ENCODE results near the gene CFAP299.

Gene CFAP299

GRCh38 chr4:80532674-80533333, 197.3 kb downstream of the CFAP299 start:
- no peak for DNase-seq

- DNase-seq, result no peak
Measured at GRCh38 chr4:80535551-80535950, 200.0 kb downstream of the CFAP299 start.

GRCh38 chr4:80538276-80538926, 202.9 kb downstream of the CFAP299 start:
- DNase-seq, result no peak

- no peak for DNase-seq
Measured at GRCh38 chr4:80539190-80539589, 203.7 kb downstream of the CFAP299 start.

- no peak for DNase-seq
Measured at GRCh38 chr4:80540349-80540748, 204.8 kb downstream of the CFAP299 start.

GRCh38 chr4:80540785-80541469, 205.4 kb downstream of the CFAP299 start:
- DNase-seq, result no peak

- DNase-seq, result no peak
Measured at GRCh38 chr4:80542747-80543146, 207.2 kb downstream of the CFAP299 start.

- DNase-seq, result no peak
Measured at GRCh38 chr4:80560337-80560736, 224.8 kb downstream of the CFAP299 start.

GRCh38 chr4:80566203-80566872, 230.8 kb downstream of the CFAP299 start:
- peak; percentile 87 for DNase-seq

- DNase-seq, result peak; percentile 54
Measured at GRCh38 chr4:80568891-80569290, 233.4 kb downstream of the CFAP299 start.

GRCh38 chr4:80576796-80577195, 241.3 kb downstream of the CFAP299 start:
- DNase-seq, result no peak

- DNase-seq, result no peak
Measured at GRCh38 chr4:80578001-80578400, 242.5 kb downstream of the CFAP299 start.

- DNase-seq, result no peak
Measured at GRCh38 chr4:80585542-80585941, 250.0 kb downstream of the CFAP299 start.

GRCh38 chr4:80586716-80587115, 251.2 kb downstream of the CFAP299 start:
- no peak for DNase-seq

GRCh38 chr4:80587871-80588385, 252.4 kb downstream of the CFAP299 start:
- peak; percentile 94 for DNase-seq

- peak; percentile 72 for DNase-seq
Measured at GRCh38 chr4:80592950-80593349, 257.4 kb downstream of the CFAP299 start.

- DNase-seq, result no peak
Measured at GRCh38 chr4:80594701-80595100, 259.2 kb downstream of the CFAP299 start.

- no peak for DNase-seq
Measured at GRCh38 chr4:80608281-80608980, 272.9 kb downstream of the CFAP299 start.

- no peak for DNase-seq
Measured at GRCh38 chr4:80610199-80610598, 274.7 kb downstream of the CFAP299 start.

- DNase-seq, result peak; percentile 98
Measured at GRCh38 chr4:80610845-80611677, 275.5 kb downstream of the CFAP299 start.

- DNase-seq, result no peak
Measured at GRCh38 chr4:80611678-80611979, 276.1 kb downstream of the CFAP299 start.

GRCh38 chr4:80613470-80613869, 277.9 kb downstream of the CFAP299 start:
- no peak for DNase-seq
